C4-2B (cell line): ENCODE measurements around the gene THAP2.

Experiments used
- ZFX ChIP-seq: fragments of 450-650 bp; IDR thresholded peaks from 2 replicates; pipeline ENCODE4 v1.6.1; 2017
- TF ChIP-seq, protein P1 (sequence below): fragments of 450-650 bp; conservative IDR thresholded peaks from 2 replicates; pipeline ENCODE4 v1.5.1; 2017; ENCODE audit warnings: mild to moderate bottlenecking

DNA sequence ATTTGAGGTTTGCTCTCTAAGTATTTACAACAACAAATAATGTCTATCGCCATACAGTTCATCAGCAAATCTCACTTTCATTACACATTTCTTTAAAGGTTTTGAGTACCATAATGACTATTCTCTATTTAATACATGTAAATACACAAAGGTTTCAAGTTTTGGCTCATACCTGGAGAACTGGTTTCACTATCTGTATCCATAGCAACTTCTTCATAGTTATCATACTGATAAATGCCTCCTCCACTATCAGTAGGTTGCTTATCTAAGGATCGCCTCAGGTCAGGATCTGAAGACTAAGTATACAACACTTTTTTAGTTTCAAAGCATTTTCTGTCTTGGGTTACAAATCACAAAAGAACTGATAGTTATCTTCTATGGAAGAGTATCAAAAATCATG, 21.8 kb upstream of the THAP2 start:
- TF ChIP-seq, protein P1, sequence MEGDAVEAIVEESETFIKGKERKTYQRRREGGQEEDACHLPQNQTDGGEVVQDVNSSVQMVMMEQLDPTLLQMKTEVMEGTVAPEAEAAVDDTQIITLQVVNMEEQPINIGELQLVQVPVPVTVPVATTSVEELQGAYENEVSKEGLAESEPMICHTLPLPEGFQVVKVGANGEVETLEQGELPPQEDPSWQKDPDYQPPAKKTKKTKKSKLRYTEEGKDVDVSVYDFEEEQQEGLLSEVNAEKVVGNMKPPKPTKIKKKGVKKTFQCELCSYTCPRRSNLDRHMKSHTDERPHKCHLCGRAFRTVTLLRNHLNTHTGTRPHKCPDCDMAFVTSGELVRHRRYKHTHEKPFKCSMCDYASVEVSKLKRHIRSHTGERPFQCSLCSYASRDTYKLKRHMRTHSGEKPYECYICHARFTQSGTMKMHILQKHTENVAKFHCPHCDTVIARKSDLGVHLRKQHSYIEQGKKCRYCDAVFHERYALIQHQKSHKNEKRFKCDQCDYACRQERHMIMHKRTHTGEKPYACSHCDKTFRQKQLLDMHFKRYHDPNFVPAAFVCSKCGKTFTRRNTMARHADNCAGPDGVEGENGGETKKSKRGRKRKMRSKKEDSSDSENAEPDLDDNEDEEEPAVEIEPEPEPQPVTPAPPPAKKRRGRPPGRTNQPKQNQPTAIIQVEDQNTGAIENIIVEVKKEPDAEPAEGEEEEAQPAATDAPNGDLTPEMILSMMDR: no peak
- TF ChIP-seq ZFX: no peak
